GM19328 (cell line): ENCODE measurements around the gene COL26A1.
A peak's percentile ranks its signal among the peaks of the same experiment; 100 is the strongest.
"Not testable (repeated sequence)": the region's sequence is repeated elsewhere in the genome, so short reads cannot be mapped to it uniquely, and the experiment has no call there.

ENCODE experiments used
- ATAC-seq: cut with Tn5 transposase; IDR thresholded peaks from one replicate; pipeline ENCODE4 v1.9.1; 2021; ENCODE audit warnings: mild to moderate bottlenecking, moderate library complexity; ENCODE audit not compliant: unreplicated experiment

COL26A1 gene

GRCh38 chr7:101589976-101590662, 227.4 kb downstream of the COL26A1 start:
- ATAC-seq: no peak

DNA sequence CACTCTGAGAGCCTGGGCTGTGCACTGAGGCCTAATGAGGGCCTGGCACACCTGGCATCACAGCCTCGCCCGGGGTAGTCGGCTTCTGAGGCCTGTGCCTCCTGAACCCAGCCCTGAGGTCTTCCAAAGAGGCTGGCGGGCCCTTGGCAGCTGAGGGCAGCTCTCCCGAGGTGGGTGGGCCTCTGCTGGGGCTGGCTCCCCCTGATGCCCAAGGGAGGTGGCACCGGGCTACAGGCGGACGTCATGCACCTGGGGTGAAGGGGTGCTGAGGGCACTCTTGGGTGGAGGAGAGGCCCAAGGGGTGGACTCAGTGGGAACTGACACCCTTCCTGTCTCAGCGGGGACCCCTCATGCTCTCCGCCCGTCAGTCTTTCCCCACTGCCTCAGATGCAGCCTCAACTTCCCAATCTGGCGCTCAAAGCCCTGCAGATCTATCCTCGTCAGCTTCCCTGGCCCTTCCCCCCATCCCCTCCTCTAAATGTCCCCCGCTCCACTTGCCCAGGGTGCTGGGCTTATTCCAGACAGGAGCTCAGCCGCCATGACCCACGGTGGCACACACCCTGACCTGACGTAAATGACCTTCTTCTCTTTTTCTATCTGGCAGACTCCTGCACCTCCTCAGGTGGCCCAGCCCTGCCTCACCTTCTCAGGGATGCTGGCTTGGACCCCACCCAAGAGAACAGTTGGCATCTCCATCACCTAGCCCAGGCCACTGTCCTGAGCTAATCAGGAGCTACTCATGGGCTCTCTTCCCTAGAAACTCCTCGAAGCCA, 228.2 kb downstream of the COL26A1 start:
- no peak for ATAC-seq

DNA sequence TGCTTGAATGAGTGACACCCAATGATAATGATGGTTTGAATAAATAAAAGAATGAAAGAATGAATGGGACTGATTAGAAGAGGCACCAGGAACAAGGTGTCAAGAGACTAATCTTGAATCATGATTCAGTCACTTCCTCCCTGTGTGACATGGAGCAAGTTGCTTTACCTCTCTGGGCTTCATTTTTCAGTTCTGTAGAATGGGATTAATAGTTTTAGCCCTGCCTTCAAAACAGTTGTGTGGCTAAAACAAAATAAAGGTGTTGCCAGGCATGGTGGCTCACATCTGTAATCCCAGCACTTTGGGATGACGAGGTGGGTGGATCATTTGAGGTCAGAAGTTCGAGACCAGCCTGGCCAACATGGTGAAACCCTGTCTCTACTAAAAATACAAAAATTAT, 228.8 kb downstream of the COL26A1 start:
- no peak for ATAC-seq

DNA sequence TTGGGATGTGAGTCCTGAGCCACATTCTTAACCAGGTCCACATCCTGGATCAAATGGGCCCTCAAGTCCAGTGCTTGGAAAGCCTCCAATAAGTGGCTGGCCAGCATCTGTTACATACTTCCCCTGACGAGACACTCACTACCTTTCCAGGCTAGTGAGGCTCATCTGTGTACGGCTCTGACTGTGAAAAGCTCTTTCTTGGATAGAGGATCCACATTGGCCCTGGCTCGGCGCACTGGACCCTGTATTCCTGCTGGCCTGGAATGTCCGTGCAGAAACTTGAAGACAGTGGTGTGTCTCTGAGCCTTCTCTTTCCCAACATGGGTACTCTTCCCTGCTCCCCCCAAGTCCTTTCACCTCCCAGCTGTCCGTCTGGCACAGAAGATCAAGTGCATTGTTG, 230.9 kb downstream of the COL26A1 start:
- no peak for ATAC-seq

GRCh38 chr7:101594790-101595189, 232.1 kb downstream of the COL26A1 start:
- no peak for ATAC-seq

GRCh38 chr7:101595246-101595645, 232.6 kb downstream of the COL26A1 start:
- ATAC-seq: no peak

GRCh38 chr7:101595766-101596537, 233.3 kb downstream of the COL26A1 start:
- ATAC-seq: no peak

- ATAC-seq: no peak
Observed at GRCh38 chr7:101596898-101597297, 234.2 kb downstream of the COL26A1 start.

GRCh38 chr7:101597941-101598340, 235.3 kb downstream of the COL26A1 start:
- ATAC-seq: no peak

DNA sequence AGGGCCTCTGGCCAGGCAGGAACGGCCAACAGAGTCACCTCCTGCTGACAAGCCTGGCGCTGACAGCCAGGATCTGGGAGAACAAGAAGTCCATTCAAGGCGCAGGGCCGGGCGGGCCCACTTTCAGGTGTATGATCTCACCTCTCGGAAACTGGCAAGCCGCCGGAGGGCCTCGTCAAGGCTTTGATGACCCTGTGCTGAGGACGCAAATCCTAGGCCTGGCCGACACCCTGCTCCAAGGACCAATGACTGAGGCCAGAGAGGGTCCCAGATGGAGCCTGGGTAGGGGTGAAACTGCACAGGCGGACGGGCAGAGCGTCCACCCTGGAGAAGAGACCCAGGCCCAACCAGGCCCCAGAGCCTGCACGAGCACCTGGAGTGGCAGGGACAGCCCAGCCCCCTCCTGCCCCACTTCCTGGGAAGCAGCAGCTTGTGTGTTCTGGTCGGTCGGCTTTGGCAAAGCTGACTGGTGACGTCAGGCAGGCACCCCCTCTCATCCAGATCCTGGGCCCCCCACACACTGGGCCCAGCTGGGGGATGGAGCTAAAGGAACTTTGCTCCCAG, 235.8 kb downstream of the COL26A1 start:
- ATAC-seq: no peak

DNA sequence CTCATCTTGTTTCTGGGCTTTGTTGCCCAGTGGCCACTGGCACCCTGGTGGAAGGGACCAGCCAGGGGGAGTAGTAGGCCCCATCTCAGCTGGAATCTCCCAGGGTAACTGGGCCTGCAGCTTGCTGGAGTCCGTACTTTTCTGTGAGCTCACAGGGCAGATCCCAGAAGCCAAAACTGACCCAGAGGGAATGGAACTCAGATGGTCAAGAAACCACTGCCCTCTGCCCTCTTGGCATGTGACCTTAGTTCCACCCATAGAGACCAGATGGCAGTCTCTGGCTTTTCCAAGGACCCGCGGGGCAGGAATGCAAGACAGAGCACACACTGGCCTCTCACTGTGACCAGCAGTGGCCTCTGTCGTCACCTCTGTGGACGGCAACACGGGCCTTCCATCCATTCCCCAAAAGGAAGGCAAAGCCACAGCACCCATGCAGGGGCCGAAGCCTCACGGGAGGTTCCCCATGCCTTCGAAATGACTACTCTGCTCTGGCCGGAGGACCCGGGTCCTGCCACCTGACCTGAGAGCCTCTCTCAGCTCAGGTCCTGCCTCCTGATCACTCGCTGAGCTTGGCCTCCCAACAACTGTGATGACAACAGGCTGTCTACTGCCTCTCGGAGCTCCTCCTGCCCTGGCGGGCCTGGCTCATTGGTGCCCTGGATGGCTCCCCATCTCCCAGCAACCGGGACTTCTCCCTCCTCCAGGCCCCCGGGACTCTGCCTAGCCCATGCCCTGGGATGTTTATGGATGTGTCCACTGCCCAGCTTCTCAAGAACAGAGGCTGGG, 236.5 kb downstream of the COL26A1 start:
- ATAC-seq: no peak

GRCh38 chr7:101599787-101600186, 237.1 kb downstream of the COL26A1 start:
- ATAC-seq: no peak

- ATAC-seq: no peak
Observed at GRCh38 chr7:101602082-101602481, 239.4 kb downstream of the COL26A1 start.

DNA sequence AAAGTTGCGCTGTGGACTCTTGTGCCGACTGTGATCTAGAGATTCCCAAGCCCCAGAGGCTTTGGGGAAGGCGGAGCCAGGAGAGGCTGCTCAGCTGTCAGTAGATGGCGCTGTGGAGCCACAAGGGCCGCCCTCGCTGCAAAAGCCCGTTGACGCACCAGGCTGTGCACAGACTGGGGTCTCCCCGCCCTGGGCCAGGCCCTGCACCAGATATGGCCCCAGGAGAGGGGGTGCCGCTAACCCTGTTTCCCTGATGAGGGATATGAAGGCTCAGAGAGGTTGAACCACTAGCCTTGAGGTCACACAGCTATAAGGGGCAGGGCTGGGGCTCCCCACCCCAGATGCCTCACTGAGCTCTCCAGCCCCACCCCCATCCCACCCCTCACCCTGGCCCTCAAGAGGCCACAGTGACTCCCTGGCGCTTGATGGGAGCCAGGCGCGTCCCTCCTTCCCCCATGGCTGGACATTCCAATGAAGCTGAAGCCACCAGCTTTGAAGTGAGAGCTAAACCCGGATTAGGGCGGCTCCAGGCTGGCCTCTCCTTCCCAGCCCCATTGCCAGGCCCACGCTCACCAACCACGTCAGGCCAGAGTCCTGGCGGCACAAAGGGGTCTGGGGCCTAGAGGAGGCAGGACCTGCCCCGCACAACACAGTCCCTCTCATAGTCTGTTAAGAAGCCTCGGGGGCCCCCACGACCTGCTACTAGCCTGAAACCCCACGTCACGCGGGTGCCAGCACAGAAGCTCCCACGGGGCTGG, 240.0 kb downstream of the COL26A1 start:
- peak; percentile 57 for ATAC-seq

GRCh38 chr7:101604331-101604933, 241.8 kb downstream of the COL26A1 start:
- ATAC-seq: no peak

- ATAC-seq: not testable (repeated sequence)
Observed at GRCh38 chr7:101604934-101605332, 242.3 kb downstream of the COL26A1 start.

- ATAC-seq: no peak
Observed at GRCh38 chr7:101605611-101606497, 243.2 kb downstream of the COL26A1 start.

DNA sequence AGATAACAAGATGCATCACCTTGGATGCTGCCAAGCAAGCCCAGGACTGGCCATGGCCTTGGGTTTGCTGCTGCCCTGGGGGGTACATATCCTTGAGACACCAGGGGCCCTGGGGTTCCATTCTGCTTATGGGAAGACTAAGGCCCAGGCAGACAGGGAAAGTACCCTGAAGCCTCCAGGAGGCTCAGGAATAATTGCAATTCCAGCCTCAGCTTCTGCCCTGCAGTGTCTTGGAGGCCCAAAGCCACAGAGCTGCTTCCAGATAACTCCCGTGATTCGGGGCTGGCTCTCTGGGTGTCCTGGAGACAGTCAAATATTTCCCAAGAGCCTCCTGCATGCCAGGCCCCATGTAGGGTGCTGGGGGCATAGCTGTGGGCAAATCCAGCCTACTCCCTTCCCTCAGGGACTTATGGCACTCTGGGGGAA, 243.8 kb downstream of the COL26A1 start:
- no peak for ATAC-seq
